OCI-LY1 (cell line): ENCODE results near the gene SF1.

Source experiments
- EZH2 ChIP-seq: fragments of 200-600 bp; sonication (generic), shearing (Covaris generic); IDR thresholded peaks from 2 replicates; pipeline ENCODE4 v1.8.0; 2017; ENCODE audit warnings: borderline replicate concordance, mixed run types, mild to moderate bottlenecking, antibody characterized with exemption, low read length, moderate library complexity, mixed read lengths
- TF ChIP-seq, protein P1 (sequence below): fragments of 200-600 bp; sonication (generic), shearing (Covaris generic); IDR thresholded peaks from 2 replicates; pipeline ENCODE4 v1.5.1; 2017; ENCODE audit warnings: mild to moderate bottlenecking, antibody characterized with exemption, low read length, moderate library complexity, mixed read lengths

- TF ChIP-seq, protein P1, sequence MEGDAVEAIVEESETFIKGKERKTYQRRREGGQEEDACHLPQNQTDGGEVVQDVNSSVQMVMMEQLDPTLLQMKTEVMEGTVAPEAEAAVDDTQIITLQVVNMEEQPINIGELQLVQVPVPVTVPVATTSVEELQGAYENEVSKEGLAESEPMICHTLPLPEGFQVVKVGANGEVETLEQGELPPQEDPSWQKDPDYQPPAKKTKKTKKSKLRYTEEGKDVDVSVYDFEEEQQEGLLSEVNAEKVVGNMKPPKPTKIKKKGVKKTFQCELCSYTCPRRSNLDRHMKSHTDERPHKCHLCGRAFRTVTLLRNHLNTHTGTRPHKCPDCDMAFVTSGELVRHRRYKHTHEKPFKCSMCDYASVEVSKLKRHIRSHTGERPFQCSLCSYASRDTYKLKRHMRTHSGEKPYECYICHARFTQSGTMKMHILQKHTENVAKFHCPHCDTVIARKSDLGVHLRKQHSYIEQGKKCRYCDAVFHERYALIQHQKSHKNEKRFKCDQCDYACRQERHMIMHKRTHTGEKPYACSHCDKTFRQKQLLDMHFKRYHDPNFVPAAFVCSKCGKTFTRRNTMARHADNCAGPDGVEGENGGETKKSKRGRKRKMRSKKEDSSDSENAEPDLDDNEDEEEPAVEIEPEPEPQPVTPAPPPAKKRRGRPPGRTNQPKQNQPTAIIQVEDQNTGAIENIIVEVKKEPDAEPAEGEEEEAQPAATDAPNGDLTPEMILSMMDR = no peak
- no peak for TF ChIP-seq EZH2
Observed at GRCh38 chr11:64762674-64763525, 15.4 kb downstream of the SF1 start.
